MCF 10A (cell line): ENCODE results near the gene SUGCT. TPM values are rescaled to one million over a fixed set of nuclear protein-coding genes. Genes with fewer than 3 reads are reported as not detected.

Source experiments
- BruUV-seq: library from RNA; stranded (reverse); fragments of 400-500 nt; replicated peaks from 2 replicates; lab custom pipeline; 2021; lab: Mats Ljungman, UMichigan
- CTCF ChIA-PET: fragments of 300-600 bp; sonication (Branson Sonifier 250); formaldehyde crosslinking; extraction: SDS; loops from one replicate; lab custom pipeline; 2021; ENCODE audit warnings: antibody characterized with exemption, inconsistent platforms; lab: Yijun Ruan, JAX
- POLR2A ChIA-PET: fragments of 300-600, 350-650 bp; sonication (Branson Sonifier 250); formaldehyde crosslinking; extraction: SDS; loops from one replicate; lab custom pipeline; 2020; ENCODE audit warnings: antibody characterized with exemption, inconsistent platforms; lab: Yijun Ruan, JAX
- DNase-seq: peaks from one replicate; pipeline ENCODE4 v3.0.0-alpha.2; 2018; ENCODE audit not compliant: unreplicated experiment
- H3K27ac Mint-ChIP-seq: one replicate; pipeline ENCODE4 v1.8.0; 2022; ENCODE audit warnings: mild to moderate bottlenecking, low read depth, mixed read lengths; ENCODE audit not compliant: unreplicated experiment
- H3K27me3 Mint-ChIP-seq: one replicate; pipeline ENCODE4 v1.8.0; 2022; ENCODE audit warnings: mixed read lengths; ENCODE audit not compliant: insufficient read depth, unreplicated experiment
- H3K36me3 Mint-ChIP-seq: one replicate; pipeline ENCODE4 v1.8.0; 2022; ENCODE audit warnings: mild to moderate bottlenecking, moderate library complexity, mixed read lengths; ENCODE audit not compliant: insufficient read depth, unreplicated experiment
- H3K4me1 Mint-ChIP-seq: one replicate; pipeline ENCODE4 v1.8.0; 2022; ENCODE audit warnings: mixed read lengths; ENCODE audit not compliant: insufficient read depth, unreplicated experiment
- H3K4me3 Mint-ChIP-seq: one replicate; pipeline ENCODE4 v1.8.0; 2022; ENCODE audit warnings: mild to moderate bottlenecking, moderate library complexity, mixed read lengths; ENCODE audit not compliant: unreplicated experiment
- H3K9me3 Mint-ChIP-seq: one replicate; pipeline ENCODE4 v1.8.0; 2022; ENCODE audit warnings: mixed read lengths; ENCODE audit not compliant: unreplicated experiment
- CTCF ChIP-seq: fragments of 200-600 bp; IDR thresholded peaks from one replicate; pipeline ENCODE4 v1.8.0; 2022; ENCODE audit warnings: antibody characterized with exemption, mild to moderate bottlenecking; ENCODE audit not compliant: unreplicated experiment
- intact Hi-C: fragments of 100-400 bp; cut with micrococcal nuclease; formaldehyde crosslinking; loops from 2 replicates; pipeline ENCODE4 v1.14.1; 2022
- total RNA-seq: library from RNA; stranded (reverse); gene quantifications from 2 replicates; pipeline ENCODE4 v1.2.3, GENCODE V29; 2022

Gene SUGCT
- total RNA-seq, 1 experiment from 2014 or later: 25.4 TPM

- no peak for DNase-seq
- Mint-ChIP-seq H3K4me1 (no peaks in the 10 kb centered on the region), H3K9me3 (no peaks in the 10 kb centered on the region), H3K36me3 (no peaks in the 10 kb centered on the region), H3K27ac (no peak overlapping the region), H3K27me3 (no peaks in the 10 kb centered on the region), H3K4me3 (no peak overlapping the region)
- no peak for TF ChIP-seq CTCF
- ChIA-PET CTCF (interaction anchor here (0.6 kb wide), 1 partner anchor 404 kb away, joined by 4 read pairs; no protein-coding TSS in a partner anchor), POLR2A (interaction anchor here (0.6 to 0.7 kb wide), 3 partner anchors 23 to 802 kb away, joined by 3 read pairs; no protein-coding TSS in a partner anchor)
- intact Hi-C loops: no loop called here
- BruUV-seq: no TSS peak
Observed at GRCh38 chr7:40772096-40772495, 637.3 kb downstream of the SUGCT start.

- no peaks in the 10 kb centered on the region for H3K36me3 Mint-ChIP-seq
- intact Hi-C loops: no loop called here
- ChIA-PET POLR2A (no interaction called here), CTCF (no interaction called here)
- no peak for TF ChIP-seq CTCF
- no peak overlapping the region for H3K27ac Mint-ChIP-seq
- H3K4me3 Mint-ChIP-seq: no peak overlapping the region
- DNase-seq: no peak
- no peaks in the 10 kb centered on the region for H3K9me3 Mint-ChIP-seq
- no peaks in the 10 kb centered on the region for H3K27me3 Mint-ChIP-seq
- H3K4me1 Mint-ChIP-seq: no peaks in the 10 kb centered on the region
- no TSS peak for BruUV-seq
Observed at GRCh38 chr7:40773656-40774055, 638.9 kb downstream of the SUGCT start.

- intact Hi-C loops: no loop called here
- Mint-ChIP-seq H3K9me3 (no peaks in the 10 kb centered on the region), H3K4me1 (no peaks in the 10 kb centered on the region), H3K36me3 (no peaks in the 10 kb centered on the region), H3K4me3 (no peak overlapping the region), H3K27me3 (no peaks in the 10 kb centered on the region), H3K27ac (no peak overlapping the region)
- no TSS peak for BruUV-seq
- no peak for DNase-seq
- CTCF ChIA-PET: no interaction called here
- TF ChIP-seq CTCF: no peak
- POLR2A ChIA-PET: no interaction called here
Observed at GRCh38 chr7:40775877-40776276, 641.1 kb downstream of the SUGCT start.

GRCh38 chr7:40777730-40778312 lies 643.0 kb downstream of the SUGCT start:
- intact Hi-C loops: no loop called here
- ChIA-PET POLR2A (no interaction called here), CTCF (no interaction called here)
- TF ChIP-seq CTCF: no peak
- H3K36me3 Mint-ChIP-seq: no peaks in the 10 kb centered on the region
- H3K4me3 Mint-ChIP-seq: no peak overlapping the region
- no peak for DNase-seq
- H3K27me3 Mint-ChIP-seq: no peaks in the 10 kb centered on the region
- H3K4me1 Mint-ChIP-seq: no peaks in the 10 kb centered on the region
- no peak overlapping the region for H3K27ac Mint-ChIP-seq
- H3K9me3 Mint-ChIP-seq: no peaks in the 10 kb centered on the region
- no TSS peak for BruUV-seq
